ENCODE data around the gene PLD1.

GRCh38 chr3:171574556-171575240, 235.6 kb downstream of the PLD1 start:
- no peak for TF ChIP-seq POLR2A (IDR thresholded peaks at IDR 0.05)
- TF ChIP-seq CTCF (IDR thresholded peaks at IDR 0.05), result no peak
- TF ChIP-seq POLR2AphosphoS5 (IDR thresholded peaks at IDR 0.05), result no peak
- TF ChIP-seq EP300 (IDR thresholded peaks at IDR 0.05; ENCODE audit: low read depth), result no peak

Measured in transverse colon (tissue), 4 donors.